CD4-positive, alpha-beta T cell treated with Interferon alpha-2 for 1 hour (primary cell): ENCODE measurements around the gene EPHA4.

Source experiments
- DNase-seq, 2 donors: peaks; one replicate each; pipeline ENCODE4 v3.0.0-alpha.2; 2020 to 2022

Gene EPHA4

GRCh38 chr2:221467610-221468009 lies 104.5 kb downstream of the EPHA4 start:
- DNase-seq, result no peak

DNA sequence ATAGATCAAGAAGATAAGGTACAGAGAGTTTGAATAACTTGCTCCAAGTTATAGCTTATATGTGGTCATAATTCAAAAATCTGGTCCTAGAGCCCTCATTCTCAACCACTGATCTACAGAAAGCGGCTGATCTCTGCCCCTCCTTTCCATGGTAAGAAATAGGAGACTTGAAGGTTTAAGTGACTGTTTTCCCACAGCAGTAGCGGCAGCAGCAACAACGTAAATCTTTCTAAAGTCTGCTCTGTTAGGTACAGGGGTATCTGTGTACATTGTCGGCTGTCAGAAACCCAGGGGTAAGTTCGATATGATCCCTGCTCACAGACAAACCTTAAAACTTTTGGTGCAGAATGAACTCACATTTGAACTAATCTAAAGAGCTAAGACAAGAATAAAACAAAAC lies 105.4 kb downstream of the EPHA4 start:
- DNase-seq, result no peak

- DNase-seq, result peak; percentile 1 to 24
Measured at GRCh38 chr2:221465776-221466175, 106.3 kb downstream of the EPHA4 start.

- DNase-seq, result no peak
Measured at GRCh38 chr2:221464971-221465370, 107.1 kb downstream of the EPHA4 start.

- DNase-seq, result peak in 1 of 2 donors; percentile 11
Measured at GRCh38 chr2:221463241-221463896, 108.7 kb downstream of the EPHA4 start.

DNA sequence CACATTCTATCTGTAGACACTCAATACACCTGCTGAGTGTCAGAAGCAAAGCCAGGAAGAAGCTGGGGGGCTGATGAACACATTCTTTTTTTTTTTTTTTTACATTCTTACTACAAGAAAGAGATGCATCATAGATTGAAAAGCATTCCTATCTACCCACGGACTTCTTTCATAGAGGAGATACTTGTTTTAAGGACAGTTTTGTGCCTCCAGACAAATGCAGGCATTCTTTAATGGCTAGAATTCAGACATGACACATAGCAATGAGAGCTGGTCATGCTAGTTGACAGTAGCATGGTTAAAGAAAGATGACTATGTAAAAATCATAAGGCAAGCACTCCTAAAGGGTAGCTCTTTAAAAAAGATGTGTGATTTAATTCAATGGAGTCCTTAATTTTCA lies 110.2 kb downstream of the EPHA4 start:
- DNase-seq, result no peak

GRCh38 chr2:221460136-221460535 lies 112.0 kb downstream of the EPHA4 start:
- DNase-seq, result no peak

- no peak for DNase-seq
Measured at GRCh38 chr2:221458578-221458977, 113.5 kb downstream of the EPHA4 start.

DNA sequence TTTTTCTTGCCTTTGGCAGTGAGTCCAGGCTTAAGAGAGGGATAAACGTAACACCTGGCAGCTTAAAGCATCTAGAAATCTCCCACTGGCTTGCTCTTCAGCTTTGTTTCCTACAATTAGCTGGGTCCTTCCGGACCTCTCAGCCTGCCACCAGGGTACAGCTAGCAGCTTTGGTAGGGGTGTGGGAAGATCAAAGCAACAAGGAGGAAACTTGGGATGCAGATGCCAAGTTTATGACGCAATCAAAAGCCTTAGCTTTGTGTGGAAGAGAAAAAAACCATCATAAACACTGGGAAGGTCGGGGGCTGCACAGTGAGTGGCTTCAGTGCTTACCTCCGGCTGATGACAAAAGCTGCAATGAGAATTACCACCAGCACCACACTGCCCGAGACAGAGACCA lies 116.9 kb downstream of the EPHA4 start:
- DNase-seq, result no peak

- no peak for DNase-seq
Measured at GRCh38 chr2:221454459-221455105, 117.5 kb downstream of the EPHA4 start.

DNA sequence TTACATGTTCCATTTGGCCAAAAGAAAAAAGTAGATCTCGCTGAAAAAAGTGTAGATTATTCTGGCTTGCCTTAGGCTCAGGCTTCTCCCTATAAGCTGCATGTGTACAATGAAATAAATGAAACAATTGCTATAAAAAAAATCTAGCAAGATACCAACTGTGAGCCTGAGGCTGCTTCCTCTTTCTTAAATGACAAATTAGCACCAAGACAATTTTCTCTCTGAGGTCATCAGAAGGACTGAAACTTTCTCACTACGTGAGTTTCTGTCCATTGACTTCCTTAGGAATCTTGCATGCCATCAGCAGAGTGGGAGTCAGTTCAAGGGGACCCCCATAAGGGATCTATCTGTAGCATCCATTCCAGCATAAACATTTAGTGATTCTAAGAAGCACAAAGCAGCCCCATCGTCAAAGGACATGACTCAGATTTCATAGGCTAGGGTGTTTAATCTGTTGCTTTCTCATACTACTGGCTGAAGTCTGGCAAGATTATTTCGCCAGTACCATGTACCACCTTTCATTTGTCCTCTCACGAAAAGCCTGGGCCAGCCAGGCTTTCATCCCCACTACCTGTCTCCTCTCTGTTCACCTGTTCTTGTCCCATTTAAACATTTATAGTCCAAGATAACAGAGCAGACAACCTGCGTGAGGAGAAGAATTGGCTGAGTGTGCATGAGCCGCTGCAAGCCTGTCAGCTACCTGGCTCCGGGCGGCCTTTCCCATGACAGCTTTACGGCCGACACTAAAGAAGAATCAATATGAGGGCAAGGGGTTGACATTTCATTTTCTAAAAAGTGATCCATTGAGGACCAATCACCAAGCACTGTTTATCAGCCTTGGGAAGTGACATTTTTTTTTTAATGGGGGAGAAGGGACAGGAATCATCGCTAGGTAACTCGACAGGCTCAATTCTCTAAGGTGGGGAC lies 120.0 kb downstream of the EPHA4 start:
- no peak for DNase-seq

- no peak for DNase-seq
Measured at GRCh38 chr2:221450280-221450679, 121.8 kb downstream of the EPHA4 start.

- no peak for DNase-seq
Measured at GRCh38 chr2:221449406-221449805, 122.7 kb downstream of the EPHA4 start.

GRCh38 chr2:221448844-221449390 lies 123.2 kb downstream of the EPHA4 start:
- no peak for DNase-seq

DNA sequence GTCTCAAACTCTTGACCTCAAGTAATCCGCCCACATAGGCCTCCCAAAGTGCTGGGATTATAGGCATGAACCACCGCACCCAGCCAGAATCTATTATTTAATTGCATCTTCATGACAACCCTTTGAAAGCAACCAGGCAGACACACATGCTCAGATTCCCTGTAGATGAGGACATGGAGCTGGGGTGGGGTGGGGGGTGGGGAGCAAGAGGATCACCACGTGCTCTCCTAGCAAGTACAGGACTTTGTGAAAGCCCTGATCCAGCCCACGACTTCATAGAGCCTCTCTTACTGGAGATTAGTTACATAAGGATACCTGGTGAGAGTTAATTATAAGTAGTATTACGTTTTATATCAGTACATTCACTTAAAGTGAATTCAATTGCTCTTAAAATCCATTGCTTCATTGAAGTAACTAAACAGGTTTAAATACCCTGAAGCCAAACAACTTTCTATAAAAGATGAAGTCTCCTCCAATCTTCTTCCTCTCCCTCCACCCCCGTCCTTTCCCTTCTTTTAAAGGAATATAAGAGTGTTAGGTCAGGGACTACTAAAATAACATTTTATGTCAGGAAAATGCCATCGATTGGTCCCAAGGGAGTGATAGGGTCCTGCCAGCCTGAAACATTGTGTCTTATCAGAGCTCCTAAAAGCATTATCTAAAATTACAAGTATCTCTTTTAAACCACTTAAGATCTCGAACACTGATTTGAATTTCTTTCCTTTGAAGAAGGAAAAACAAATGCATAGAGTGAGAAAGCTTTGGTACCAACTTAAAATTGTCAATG lies 123.9 kb downstream of the EPHA4 start:
- DNase-seq, result no peak

- DNase-seq, result no peak
Measured at GRCh38 chr2:221447310-221447709, 124.8 kb downstream of the EPHA4 start.

DNA sequence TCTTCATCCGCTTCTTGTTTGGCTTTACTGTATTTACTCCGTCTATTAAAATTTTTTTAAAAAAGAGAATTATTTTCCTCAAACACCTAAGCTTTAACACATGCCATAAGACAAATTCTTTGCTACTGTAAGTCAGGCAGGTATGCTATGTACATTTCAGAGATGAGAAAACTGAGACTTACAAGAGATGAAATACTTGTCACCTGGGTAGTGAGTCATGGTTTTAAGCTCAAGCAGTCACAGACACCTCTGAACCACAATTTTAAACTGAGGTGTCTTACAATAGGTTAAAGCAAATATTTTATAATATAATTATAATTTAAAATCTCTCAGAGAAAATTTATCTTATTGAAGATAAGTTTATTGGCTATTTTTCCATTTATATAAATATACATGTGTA lies 126.0 kb downstream of the EPHA4 start:
- DNase-seq, result no peak

DNA sequence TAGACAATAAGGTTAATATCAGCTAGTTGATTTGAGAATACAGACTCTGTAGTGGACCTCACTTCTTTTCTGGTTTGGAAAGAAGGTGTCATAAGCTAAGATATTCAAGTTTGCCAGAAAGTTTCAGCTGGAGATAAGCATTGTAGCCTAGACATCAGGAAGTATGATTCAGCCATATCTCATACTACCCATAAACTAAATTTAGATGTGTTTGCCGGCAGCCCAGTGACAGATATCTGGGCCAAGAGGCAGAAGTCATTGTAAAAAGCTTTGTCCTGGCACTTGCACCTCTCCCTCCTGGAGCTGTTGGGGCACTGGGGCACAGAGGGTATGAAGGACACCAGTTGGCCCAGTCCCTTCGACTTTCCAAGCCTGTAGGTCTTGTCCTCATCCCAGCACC lies 128.0 kb downstream of the EPHA4 start:
- DNase-seq, result no peak

GRCh38 chr2:221443645-221444044 lies 128.5 kb downstream of the EPHA4 start:
- no peak for DNase-seq

GRCh38 chr2:221442128-221442527 lies 130.0 kb downstream of the EPHA4 start:
- DNase-seq, result no peak

GRCh38 chr2:221439761-221440479 lies 132.2 kb downstream of the EPHA4 start:
- DNase-seq, result no peak

GRCh38 chr2:221437056-221437455 lies 135.0 kb downstream of the EPHA4 start:
- no peak for DNase-seq
